ENCODE data around the gene CCL22. TPM values are rescaled to one million over a fixed set of nuclear protein-coding genes. Genes with fewer than 3 reads are reported as not detected.
A peak's percentile ranks its signal among the peaks of the same experiment; 100 is the strongest.
"Not testable (repeated sequence)": the region's sequence is repeated elsewhere in the genome, so short reads cannot be mapped to it uniquely, and the experiment has no call there.

Gene CCL22
- polyA plus RNA-seq, 1 donor from 2014 or later: not detected

GRCh38 chr16:57373117-57373947 is 14.7 kb downstream of the CCL22 start:
- no peaks in the 10 kb centered on the region for H3F3A ChIP-seq (ENCODE audit: insufficient read depth, low read length, poor library complexity, severe bottlenecking)
- peak overlapping the region; percentile 70 for H3K9ac ChIP-seq (ENCODE audit: low read length)
- H3K9me2 ChIP-seq (ENCODE audit: insufficient read depth, low read length): no peaks in the 10 kb centered on the region
- H2AFZ ChIP-seq (ENCODE audit: low read depth, low read length): no peak overlapping the region
- H3K79me2 ChIP-seq (replicated peaks; ENCODE audit: insufficient read depth, low read length): no peaks in the 10 kb centered on the region
- no peaks in the 10 kb centered on the region for H3K36me3 ChIP-seq (ENCODE audit: insufficient read depth, low read length)
- no peaks in the 10 kb centered on the region for H3K27me3 ChIP-seq (ENCODE audit: insufficient read depth, low read depth, low read length)
- TF ChIP-seq RAD21 (conservative IDR thresholded peaks at IDR 0.05): no peak
- no peak for TF ChIP-seq MXI1 (conservative IDR thresholded peaks at IDR 0.05; ENCODE audit: poor library complexity, severe bottlenecking)
- TF ChIP-seq REST (IDR thresholded peaks at IDR 0.05; ENCODE audit: borderline replicate concordance): no peak
- TF ChIP-seq TAF1 (IDR thresholded peaks at IDR 0.05; ENCODE audit: low read depth): no peak
- no peak for TF ChIP-seq SMC3 (conservative IDR thresholded peaks at IDR 0.05; ENCODE audit: poor library complexity)
- no peak for TF ChIP-seq EP300 (conservative IDR thresholded peaks at IDR 0.05; ENCODE audit: poor library complexity, severe bottlenecking)
- no peak for TF ChIP-seq EZH2 (IDR thresholded peaks at IDR 0.05; ENCODE audit: borderline replicate concordance, insufficient read depth, low read length, poor library complexity, severe bottlenecking)
- no peak for TF ChIP-seq POLR2AphosphoS5 (IDR thresholded peaks at IDR 0.05)
- TF ChIP-seq CTCF (IDR thresholded peaks at IDR 0.05; ENCODE audit: poor library complexity, severe bottlenecking): no peak
- peak overlapping the region; percentile 82 for H3K4me2 ChIP-seq (ENCODE audit: low read length)
- no peaks in the 10 kb centered on the region for H4K20me1 ChIP-seq (ENCODE audit: insufficient read depth)
- no peaks in the 10 kb centered on the region for H3K9me3 ChIP-seq (ENCODE audit: low read length)
- H3K27ac ChIP-seq (ENCODE audit: low read length): no peak overlapping the region
- peak overlapping the region; percentile 68 for H3K4me3 ChIP-seq (ENCODE audit: low read length)

GRCh38 chr16:57374067-57374534 is 15.5 kb downstream of the CCL22 start:
- Histone ChIP-seq H3K27me3 (ENCODE audit: insufficient read depth, low read depth, low read length) (no peaks in the 10 kb centered on the region), H3K4me3 (ENCODE audit: low read length) (peak overlapping the region; percentile 68), H3K79me2 (replicated peaks; ENCODE audit: insufficient read depth, low read length) (no peaks in the 10 kb centered on the region), H3K36me3 (ENCODE audit: insufficient read depth, low read length) (no peaks in the 10 kb centered on the region), H3K9me3 (ENCODE audit: low read length) (no peaks in the 10 kb centered on the region), H3F3A (ENCODE audit: insufficient read depth, low read length, poor library complexity, severe bottlenecking) (no peaks in the 10 kb centered on the region), H4K20me1 (ENCODE audit: insufficient read depth) (no peaks in the 10 kb centered on the region), H3K4me2 (ENCODE audit: low read length) (no peak overlapping the region), H3K27ac (ENCODE audit: low read length) (no peak overlapping the region), H3K9me2 (ENCODE audit: insufficient read depth, low read length) (no peaks in the 10 kb centered on the region), H3K9ac (ENCODE audit: low read length) (no peak overlapping the region), H2AFZ (ENCODE audit: low read depth, low read length) (no peak overlapping the region)
- TF ChIP-seq REST (IDR thresholded peaks at IDR 0.05; ENCODE audit: borderline replicate concordance): no peak

- not testable (repeated sequence) for H2AFZ ChIP-seq (ENCODE audit: low read depth, low read length); H3F3A ChIP-seq (ENCODE audit: insufficient read depth, low read length, poor library complexity, severe bottlenecking); H4K20me1 ChIP-seq (ENCODE audit: insufficient read depth); H3K4me3 ChIP-seq (ENCODE audit: low read length); H3K9me2 ChIP-seq (ENCODE audit: insufficient read depth, low read length); H3K27ac ChIP-seq (ENCODE audit: low read length); H3K9me3 ChIP-seq (ENCODE audit: low read length); H3K9ac ChIP-seq (ENCODE audit: low read length); H3K27me3 ChIP-seq (ENCODE audit: insufficient read depth, low read depth, low read length); H3K4me2 ChIP-seq (ENCODE audit: low read length); H3K79me2 ChIP-seq (replicated peaks; ENCODE audit: insufficient read depth, low read length); H3K36me3 ChIP-seq (ENCODE audit: insufficient read depth, low read length)
These were observed 16.4 kb downstream of the CCL22 start for GRCh38 chr16:57374925-57375465.
